C4-2B (cell line): Measurements from ENCODE around the gene KRT85.

Source experiments
- CTCF ChIP-seq: fragments of 450-650 bp; conservative IDR thresholded peaks from 2 replicates; pipeline ENCODE4 v1.5.1; 2017; ENCODE audit warnings: mild to moderate bottlenecking
- ZFX ChIP-seq: fragments of 450-650 bp; IDR thresholded peaks from 2 replicates; pipeline ENCODE4 v1.6.1; 2017

- TF ChIP-seq CTCF: no peak
- no peak for TF ChIP-seq ZFX
Measured at GRCh38 chr12:52347551-52348510, 19.4 kb downstream of the KRT85 start.
